ENCODE measurements around the gene LRP1B.
A peak's percentile ranks its signal among the peaks of the same experiment; 100 is the strongest.

Gene LRP1B

DNA sequence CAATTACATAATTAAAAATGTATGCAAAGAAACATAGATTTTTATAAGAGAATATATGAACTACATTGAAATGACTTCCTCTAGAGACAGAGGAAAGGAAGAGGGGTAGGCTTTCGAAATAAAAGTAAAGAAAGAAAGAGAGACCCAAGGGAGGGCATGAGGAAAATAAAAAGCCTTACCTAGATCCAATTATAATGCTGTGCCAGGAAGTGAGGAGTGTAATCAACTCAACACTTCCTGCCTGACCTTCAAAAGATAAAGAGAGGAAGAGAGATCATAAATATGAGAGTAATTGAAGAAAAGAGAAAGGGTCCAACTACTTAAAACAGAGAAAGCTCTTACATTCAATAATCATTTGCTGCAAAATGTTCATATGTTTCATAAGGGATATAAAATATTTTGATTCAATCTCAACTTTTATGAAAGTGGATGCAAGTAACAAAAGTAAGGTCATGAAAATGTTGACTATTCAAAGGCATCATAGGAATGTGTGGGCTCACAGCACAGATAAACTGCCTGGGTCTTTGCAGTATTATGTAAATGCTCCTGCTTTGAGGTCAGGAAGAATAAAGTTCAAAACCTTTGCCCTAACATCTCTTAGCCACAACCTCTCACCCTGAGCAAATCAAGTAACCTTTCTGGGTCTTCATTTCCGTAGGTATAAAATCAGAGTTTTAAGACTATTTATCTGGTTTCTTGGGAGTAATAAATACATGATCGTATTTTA, 1237.7 kb downstream of the LRP1B start:
- DNase-seq (ENCODE audit: low read depth), result no peak

DNA sequence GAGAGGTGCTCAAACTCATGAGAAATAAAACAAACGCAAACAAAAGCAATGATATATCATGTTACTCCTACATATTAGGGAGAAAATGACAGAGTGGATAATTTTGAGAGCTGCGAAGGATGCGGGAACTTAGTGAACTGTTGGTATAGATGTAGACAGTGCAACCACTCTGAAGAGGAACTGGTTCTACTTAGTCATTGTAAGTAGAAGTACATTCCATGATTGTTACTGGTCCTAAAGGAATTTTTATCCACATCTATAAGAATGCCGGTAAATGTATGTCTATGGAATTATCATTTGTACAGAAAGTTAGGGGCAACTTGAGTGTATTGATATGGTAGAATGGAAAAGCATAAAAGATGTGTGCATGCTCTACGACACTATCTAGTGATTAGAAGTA, 1238.4 kb downstream of the LRP1B start:
- DNase-seq (ENCODE audit: low read depth), result no peak

DNA sequence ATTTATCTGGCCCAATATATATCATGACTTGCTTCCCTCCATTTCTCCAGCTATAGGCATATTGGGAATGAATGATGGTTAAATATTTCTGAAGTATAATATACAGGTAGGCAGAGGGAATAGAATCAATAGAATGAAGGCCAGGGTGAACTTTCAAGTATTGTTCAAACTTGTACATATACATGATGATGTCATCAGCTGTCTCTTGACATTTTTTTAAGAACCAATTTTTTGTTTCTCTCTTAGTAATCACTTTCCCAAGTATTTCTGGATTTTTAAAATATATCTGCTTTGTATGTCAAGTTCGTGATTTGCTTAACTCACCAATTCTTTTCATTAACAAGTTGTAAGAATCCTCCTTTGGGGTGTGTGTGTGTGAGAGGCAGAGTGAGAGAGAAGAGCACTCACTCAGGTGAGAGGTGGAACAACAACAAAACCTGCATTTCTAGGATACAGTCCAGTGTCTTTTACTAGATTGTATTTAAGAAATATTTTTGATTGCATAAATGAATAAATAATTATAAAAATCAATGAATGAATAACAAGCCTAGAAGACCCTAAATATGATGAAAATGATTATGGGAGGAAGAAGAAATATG, 1239.1 kb downstream of the LRP1B start:
- DNase-seq (ENCODE audit: low read depth), result no peak

DNA sequence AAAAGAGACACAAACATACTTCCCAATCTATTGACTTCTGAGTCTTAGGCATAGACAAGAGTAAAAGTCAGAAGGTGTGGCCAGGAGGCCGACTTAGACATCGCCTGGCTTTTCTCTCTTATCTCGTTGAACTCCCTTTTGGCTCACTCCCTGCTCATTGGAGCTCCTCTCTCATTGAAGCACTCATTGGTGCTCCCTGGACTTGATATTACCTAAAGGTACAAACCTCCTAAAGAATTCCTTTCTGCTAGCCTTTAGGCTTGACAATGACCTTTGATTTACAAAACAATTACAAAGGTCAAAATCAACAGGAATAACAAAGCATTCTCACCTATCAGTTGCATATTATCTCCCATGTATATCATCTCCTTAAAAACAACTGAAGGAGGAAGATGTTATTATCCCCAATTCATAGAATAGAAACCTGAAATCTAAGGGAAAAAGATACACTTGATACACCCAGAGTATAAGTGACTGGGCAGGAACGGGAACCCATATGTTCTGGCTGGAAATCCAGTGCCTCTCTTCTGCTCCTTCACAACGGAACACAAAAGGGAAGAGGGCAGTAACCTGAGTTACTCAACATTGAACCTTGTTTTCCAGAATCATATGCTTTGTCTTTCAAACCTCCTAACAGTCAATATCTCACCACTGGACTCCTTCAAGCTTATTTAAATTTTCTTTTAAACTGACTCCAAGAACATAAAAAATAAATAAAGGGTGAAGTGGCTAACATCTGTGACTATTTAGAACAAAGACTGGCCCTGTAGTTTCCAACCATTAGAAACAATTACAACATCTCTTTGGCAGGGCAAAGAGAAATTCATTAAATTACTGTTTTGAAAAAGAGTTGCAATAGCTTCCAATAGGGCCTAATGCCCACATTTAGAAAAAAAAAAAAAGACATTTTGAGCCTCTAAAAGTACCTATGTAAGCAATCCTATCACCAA, 1247.9 kb downstream of the LRP1B start:
- DNase-seq (ENCODE audit: low read depth), result peak; percentile 72

DNA sequence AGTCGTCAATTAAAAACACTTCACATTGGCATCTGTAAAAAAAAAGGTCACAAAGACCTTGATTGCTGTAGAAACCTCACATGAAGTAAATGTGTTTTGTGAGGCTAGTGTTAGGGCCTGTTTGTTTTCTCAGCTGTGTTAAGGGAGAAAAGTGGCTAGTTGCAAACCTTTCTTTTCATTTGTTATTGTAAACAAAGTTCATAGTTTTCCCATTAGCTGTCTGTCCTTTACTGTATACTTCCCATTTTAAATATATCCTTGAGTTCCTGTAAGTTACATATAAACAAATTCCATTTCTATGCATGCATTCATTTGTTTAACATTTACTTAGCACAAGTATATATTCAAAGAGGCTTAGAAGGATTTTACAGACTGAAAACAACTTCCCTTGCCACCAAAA, 1250.2 kb downstream of the LRP1B start:
- DNase-seq (ENCODE audit: low read depth), result peak; percentile 8

DNA sequence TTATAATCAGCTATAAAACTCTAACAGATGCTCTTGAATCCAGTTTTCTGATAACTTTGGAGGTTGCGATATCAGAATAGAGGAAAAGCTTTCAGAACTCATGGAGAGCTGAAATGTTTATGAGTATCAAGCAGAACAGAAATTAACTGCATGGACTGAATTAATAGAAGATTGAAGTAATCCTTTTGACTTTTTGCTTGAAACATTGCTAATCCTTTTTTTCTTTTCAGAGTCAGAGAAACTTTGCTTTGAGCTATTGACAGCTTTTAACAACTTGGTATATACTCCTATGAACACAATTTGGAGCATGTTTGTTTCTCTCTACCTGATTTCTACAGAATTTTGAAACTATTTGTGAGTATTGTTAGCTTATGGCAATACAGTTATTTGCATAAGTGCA, 1254.8 kb downstream of the LRP1B start:
- DNase-seq (ENCODE audit: low read depth), result no peak

DNA sequence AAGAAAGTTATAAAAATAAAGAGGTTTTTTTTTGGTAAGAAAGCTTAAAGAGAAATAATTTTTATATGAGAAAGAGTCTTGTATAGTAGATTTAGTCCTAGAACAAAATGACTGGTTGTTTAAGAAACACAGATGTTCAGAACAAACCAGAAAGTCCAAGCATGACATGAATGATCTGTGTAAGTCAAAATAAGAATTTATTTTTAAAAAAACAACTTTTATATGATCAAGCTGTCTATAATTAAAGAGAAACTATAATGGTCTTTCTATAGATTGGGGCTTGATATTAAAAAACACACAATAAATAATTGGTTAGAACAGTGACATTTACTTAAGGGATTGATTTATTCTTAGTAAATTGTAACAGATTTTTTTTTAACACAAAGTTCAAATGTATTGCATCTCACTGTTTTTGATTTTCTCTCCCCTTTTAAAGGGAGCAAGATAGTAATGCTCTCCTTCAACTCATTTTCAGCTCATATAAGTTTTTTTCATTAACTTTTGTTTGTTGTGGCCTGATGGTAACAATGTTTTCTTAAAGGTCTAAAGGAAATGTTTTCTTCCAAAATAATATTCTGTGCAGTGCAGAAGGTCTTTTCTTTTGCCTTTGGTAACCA, 1256.8 kb downstream of the LRP1B start:
- DNase-seq (ENCODE audit: low read depth), result no peak

DNA sequence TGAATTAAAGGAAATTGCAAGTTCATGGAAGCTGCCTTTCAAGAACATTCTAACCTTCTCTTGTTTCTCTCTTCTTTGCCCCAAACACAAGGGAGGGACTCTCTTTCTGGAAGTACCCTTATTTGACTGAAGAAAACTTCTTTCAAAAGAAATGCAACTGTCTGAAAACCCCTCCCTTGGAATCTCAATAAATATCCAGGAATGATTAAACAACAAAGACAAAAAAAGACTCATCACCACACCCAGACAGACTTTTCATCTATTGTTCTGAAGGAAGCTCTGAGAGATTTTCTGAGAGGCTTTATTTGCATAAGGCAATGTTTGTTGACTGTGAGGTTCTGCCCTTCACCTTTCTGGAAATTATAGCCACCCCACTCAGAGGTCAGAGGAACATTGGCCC, 1260.9 kb downstream of the LRP1B start:
- no peak for DNase-seq (ENCODE audit: low read depth)

DNA sequence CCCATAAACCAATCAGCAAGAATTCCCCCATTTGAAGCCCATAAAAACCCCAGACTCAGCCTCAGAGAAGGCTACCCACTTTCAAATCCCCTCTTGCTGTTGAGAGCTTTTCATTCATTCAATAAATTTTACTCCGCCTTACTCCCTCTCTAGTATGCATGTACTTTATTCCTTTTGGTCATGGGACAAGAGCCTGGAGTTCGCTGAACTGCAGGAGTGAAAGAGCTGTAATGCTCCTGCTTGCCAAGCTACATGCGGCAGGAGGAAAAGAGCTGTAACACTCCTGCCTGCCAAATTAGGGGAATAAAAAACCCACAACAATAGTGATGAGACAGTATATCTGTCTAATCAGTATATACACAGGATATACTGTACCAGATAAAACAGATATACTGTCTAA, 1261.7 kb downstream of the LRP1B start:
- no peak for DNase-seq (ENCODE audit: low read depth)

DNA sequence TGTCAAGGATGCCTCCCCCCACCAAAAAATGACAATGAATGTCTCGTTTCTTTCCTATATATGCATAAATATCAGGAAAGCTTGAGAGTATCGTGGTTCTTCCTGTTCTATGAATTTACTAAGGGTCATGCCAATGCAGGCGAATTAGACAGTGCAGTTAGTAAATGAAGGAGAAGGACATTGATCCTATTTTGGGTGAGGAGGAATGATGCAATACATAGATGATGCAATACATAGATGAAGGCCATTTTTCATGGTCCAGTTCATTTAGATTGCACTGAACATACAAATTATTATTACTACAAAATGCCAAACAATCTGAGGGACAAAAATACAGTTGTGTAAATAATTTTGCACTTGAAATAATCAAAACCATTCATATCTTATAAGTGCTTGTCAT, 1265.0 kb downstream of the LRP1B start:
- DNase-seq (ENCODE audit: low read depth), result no peak

DNA sequence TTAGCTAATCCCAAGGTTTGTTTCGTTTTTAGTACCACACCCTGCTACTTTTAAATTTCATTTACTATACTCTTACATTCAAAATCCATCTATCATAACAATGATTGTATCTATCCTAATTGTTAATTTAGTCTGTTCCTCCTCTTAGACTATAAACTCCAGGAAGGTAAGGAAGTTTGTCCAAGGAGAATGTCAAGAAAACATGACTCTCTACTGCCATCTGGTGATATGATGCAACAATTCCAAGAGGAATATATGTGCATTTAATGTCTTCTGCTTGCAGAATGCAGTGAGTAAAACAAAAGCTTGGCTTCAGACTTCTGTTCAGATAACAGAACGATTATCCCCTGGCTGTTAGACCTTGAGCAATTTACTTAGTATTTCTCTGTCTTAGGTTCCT, 1267.1 kb downstream of the LRP1B start:
- peak; percentile 62 for DNase-seq (ENCODE audit: low read depth)

DNA sequence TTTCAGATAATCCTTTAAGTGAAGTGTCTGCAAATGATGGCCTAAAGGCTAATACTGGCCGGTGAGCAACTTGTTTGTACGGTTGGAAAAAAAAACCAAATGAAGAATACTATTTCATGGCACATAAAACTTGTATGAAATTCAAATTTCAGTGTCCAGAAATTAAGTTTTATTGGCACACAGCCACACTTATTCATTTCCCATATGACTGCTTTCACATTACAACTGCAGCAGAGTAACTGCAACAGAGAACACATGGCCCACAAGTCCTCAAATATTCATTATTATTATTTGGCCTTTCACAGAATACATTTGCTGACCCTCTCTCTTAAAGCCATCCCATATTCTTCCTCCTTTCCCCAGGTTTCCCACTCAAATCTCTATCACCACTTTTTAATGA, 1268.6 kb downstream of the LRP1B start:
- DNase-seq (ENCODE audit: low read depth), result no peak

DNA sequence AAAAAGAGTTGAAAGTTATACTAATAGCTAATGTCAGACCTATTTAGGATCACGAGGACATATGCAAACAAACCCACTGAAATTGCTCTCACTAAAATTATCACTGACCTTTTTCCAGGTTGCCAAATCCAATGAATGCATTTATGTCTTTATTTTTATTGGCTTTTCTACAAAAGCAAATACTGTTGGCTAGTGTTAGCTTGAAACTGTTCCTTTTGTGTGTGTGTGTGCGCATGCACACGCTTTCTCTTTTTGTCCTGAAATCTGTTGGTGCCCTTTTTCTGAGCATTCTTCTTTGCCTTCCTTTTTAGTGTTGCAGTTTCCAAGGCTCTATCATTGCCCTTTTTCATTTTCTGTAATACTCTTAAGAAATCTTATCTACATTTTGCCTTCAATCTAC, 1269.2 kb downstream of the LRP1B start:
- DNase-seq (ENCODE audit: low read depth), result no peak

DNA sequence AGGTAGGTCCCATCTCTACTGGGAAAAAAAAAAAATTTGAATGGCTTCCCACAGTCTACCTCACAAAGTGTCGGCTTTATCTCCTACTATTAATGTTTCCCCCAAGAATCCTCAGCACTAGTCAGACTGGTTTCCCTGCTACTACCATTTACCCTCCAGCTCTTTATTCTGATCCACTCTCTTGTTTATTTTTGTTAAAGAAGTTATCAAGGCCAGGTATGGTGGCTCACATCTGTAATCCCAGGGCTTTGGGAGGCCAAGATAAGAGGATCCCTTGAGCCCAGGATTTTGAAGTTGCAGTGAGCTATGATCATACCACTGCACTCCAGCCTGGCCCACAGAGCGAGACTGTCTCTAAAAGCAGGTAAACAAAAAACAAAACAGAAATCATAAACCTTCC, 1275.3 kb downstream of the LRP1B start:
- DNase-seq (ENCODE audit: low read depth), result no peak

DNA sequence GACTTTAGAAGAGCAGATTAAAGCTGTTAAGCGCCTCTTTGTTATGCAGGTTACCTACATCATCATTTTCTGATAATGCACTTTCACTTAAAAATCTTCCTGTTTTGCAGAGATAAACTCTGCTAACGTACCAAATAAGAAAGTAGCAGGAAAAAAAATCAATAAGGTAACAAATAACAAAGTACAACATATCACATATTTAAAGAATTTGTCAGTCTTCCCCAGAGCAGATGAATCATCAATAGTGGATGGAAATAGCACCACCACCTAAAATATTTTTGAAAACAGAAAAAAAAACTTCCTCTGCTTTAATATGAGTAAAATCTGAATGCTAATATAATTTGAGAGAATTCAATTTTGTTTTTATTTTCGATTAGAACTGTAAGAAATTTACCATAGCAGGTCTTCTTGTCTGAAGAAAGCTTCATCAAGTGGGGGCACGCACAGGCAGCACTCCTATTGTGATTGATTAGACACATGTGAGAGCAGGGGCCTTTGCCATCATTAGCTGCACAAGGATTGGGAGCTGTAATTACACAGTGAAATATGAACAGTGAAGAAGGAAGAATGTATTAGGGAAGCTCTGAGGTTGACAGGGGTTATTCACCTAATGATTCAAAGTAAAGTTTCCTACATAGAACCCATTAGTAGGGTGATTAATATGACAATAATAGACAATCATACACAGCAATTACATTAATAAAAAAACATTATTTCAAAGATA, 1279.4 kb downstream of the LRP1B start:
- DNase-seq (ENCODE audit: low read depth), result no peak

DNA sequence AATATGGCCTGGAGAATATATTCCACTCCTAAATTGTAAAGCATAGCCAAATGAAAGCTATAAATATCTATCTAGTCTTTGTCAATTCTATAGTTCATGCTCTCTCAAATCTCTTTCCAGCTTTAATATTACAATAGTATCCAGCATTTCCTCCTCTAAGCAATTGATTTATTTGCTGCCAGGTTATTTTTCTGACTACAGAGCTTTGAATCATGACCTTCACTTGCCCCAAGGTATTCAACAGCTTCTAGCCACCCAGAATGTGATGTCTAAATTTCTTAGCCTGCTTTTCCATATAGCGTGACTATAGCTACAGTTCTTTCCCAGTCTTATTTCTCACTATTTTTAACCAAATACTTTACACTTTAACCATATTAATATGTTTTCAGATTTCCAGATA, 1287.6 kb downstream of the LRP1B start:
- no peak for DNase-seq (ENCODE audit: low read depth)

DNA sequence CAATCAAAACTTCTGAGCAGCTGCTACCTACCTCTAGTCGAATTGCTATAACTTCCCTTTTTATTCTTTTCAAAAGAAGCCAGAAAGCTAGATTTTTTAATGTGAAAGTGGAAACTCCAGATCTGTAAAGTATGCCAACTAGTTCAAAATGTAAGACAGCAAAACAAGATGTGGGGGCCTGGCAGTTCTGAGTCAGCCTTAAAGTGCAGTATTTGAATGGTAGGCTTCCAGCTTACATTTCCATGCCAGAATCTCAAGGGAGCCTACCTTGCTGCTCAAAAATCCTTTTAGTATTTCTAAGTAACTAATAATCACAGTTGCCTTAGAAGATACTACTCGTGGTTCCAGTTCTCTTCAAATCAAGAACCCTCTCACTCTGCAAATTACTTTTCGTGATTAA, 1288.7 kb downstream of the LRP1B start:
- no peak for DNase-seq (ENCODE audit: low read depth)

DNA sequence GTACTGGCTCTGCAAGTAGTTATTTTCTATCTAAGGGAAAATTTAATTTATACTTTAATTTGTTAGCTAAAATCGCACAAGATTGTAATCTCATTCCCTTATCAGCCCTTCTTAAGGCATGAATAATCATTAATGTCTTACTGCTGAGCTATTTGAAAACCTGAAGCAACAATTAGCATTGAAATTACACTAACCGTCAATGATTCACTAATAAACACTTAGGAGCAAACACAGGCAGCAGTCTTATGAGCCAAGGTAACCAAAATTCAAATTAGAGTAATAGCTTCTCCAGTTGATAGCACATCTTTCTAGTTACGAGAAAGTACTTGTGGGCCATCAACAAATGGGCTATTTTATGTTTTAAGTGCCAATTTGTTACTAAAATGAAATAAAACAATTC, 1289.7 kb downstream of the LRP1B start:
- no peak for DNase-seq (ENCODE audit: low read depth)

DNA sequence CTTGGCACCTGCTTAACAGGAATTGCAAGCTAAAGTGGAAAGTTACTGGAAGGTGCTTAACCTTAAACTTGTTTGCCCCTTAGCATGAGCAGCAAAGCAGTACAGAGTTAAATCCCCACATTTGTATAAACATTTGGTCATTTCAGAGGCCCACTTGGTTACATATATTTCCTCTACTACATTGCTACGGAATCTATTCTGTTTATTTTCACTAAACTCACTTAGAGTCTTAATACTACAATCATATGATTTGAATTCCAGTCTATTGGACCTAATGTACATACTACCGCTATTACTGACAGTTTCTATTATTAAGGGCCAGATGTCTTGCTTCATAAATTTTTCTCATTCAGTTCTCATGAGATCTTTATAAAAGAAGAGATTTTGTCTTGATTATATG, 1294.0 kb downstream of the LRP1B start:
- DNase-seq (ENCODE audit: low read depth), result no peak

DNA sequence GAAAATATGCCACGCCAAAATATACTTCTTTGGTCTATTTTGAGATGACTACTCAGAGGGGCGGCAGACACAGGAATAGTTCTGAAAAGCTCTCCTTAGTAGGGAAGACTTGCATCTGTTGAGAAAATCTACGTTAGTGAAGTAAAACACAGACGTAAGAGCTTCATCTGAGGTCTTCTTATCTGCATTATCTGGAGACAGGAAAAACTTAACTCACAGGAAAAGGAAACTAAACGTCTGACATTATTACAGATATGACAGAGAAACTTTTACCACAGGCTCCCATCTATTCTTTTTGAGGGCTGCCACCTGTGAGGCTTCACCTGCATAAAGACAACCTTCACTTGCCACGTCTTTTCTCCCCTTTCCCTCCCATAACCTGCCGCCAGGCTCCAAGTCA, 1295.7 kb downstream of the LRP1B start:
- DNase-seq (ENCODE audit: low read depth), result no peak

DNA sequence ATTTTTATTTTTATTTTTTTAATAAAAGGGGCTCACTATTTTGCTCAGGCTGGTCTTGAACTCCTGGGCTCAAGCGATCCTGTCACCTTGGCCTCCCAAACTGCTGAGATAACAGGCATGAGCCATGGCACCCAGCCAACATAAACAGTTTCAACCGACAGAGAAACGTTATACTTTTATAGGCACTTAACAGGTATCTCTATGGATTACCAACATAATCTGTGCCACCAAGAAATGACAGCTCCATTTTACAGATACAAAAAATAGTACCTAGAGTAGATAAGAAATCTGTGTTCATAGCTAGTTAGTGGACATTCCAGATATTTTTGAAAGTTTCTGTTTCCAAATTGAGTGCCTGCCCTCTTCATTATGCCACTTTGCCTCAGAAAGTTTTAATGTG, 1316.7 kb downstream of the LRP1B start:
- DNase-seq (ENCODE audit: low read depth), result no peak

DNA sequence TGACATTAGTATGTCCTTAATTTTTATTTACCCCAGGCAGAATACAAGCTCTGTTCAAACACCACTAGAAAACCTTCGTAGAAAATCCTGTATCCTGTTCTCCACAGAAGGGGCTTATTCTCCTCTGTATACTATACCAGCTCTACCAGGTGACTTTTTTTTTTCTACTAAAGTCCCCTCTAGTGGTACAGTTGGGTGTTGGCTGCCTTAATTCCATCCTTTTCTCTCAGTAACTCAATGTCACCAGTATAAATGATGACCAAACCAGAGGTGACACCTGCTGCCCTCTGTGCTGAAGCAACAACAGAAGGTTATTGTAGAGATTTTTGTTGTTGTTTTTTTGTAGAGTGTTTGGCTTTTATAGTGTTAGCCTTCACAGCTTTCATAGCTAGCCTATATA, 1322.0 kb downstream of the LRP1B start:
- no peak for DNase-seq (ENCODE audit: low read depth)

All from fibroblast of the conjunctiva (primary cell).